GM12873 (cell line): ENCODE measurements around the gene EPB41L4A.

Experiments
- CTCF ChIP-seq: IDR thresholded peaks from 2 replicates; pipeline ENCODE4 v1.5.1; 2012; ENCODE audit warnings: low read depth, mild to moderate bottlenecking, moderate library complexity, low read length, control low read depth; ENCODE audit not compliant: insufficient read depth; ENCODE audit errors: missing control alignments

The EPB41L4A gene

GRCh38 chr5:112116371-112116770 lies 302.7 kb downstream of the EPB41L4A start:
- TF ChIP-seq CTCF = no peak

GRCh38 chr5:112113565-112113964 lies 305.5 kb downstream of the EPB41L4A start:
- no peak for TF ChIP-seq CTCF
